GM19463 (cell line): ENCODE data around the gene ZC2HC1C.
"Not testable (repeated sequence)": the region's sequence is repeated elsewhere in the genome, so short reads cannot be mapped to it uniquely, and the experiment has no call there.

ENCODE experiments used
- ATAC-seq: cut with Tn5 transposase; IDR thresholded peaks from one replicate; pipeline ENCODE4 v1.9.1; 2021; ENCODE audit warnings: mild to moderate bottlenecking, moderate library complexity; ENCODE audit not compliant: unreplicated experiment

The ZC2HC1C gene

DNA sequence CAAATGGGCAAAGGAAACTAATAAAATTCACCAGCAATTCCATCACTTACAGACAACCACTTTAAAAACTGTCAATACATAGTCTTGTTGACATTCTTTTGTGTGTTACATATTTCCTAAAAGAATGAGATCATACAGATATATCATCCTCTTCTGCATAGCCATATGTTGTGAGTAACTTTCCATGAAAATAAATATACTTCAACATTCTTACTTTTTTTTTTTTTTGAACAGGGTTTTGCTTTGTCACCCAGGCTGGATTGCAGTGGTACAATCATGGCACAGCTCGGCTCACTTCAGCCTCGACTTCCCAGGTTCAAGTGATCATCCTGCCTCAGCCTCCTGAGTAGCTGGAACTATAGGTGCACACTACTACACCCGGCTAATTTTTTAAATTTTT, 20.9 kb downstream of the ZC2HC1C start:
- no peak for ATAC-seq

- ATAC-seq, result no peak
Measured at GRCh38 chr14:75091251-75091650, 21.8 kb downstream of the ZC2HC1C start.

DNA sequence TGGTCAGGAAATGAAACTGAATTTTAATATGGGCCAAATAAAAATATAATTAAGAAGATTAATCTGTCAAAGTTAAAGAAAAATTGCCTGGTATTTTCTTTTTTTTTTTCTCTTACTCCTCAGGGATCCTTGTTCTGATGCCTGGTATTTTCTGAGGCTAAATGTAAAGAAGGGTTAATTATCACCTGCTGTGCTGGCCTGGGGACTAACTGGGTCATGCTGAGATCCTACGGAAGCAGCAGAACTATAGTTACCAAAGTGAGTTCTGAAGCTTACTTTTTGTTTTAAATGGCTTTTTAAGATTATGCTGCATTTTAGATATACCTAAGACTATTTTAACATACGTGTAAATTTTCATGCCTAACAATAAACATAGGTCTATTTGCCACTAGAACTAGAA, 23.3 kb downstream of the ZC2HC1C start:
- ATAC-seq, result no peak

GRCh38 chr14:75094896-75095295, 25.5 kb downstream of the ZC2HC1C start:
- ATAC-seq, result no peak

GRCh38 chr14:75095690-75096089, 26.2 kb downstream of the ZC2HC1C start:
- ATAC-seq, result no peak

DNA sequence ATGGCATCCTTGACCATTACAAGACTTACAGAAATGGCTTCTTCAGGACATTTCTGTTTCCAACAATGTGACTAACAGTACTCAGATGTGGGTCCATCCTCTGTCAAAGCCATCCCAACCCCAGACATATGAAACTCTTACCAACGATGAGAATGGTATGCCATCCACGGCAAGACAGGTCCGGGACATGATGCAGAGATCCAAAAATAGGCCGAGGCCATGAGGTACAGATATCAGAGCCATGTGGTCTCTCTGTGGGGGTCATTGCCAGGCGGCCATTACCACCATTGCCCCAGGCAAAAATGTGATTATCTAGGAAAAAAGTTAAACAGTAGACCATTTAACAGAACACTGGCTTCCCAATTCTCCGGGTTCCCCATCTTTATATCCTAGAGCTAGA, 27.5 kb downstream of the ZC2HC1C start:
- no peak for ATAC-seq

DNA sequence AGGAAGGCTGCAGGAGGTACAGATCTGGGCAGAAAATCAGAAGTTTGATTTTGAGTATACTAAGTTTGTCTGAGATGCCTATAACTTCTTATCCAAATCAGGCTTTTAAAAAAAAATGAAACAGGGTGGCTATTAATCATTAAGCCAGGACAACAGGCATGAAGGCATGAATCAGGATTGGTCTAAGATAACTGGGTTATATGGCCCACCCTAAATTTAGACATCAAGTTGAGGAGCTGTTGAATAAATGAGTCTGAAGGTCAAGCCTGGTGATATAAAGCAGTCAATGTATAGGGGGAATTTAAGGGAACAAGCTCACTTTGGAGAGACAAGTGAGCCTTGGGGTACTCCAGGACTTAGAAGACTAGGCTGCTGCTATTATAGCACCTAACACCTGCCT, 28.8 kb downstream of the ZC2HC1C start:
- no peak for ATAC-seq

DNA sequence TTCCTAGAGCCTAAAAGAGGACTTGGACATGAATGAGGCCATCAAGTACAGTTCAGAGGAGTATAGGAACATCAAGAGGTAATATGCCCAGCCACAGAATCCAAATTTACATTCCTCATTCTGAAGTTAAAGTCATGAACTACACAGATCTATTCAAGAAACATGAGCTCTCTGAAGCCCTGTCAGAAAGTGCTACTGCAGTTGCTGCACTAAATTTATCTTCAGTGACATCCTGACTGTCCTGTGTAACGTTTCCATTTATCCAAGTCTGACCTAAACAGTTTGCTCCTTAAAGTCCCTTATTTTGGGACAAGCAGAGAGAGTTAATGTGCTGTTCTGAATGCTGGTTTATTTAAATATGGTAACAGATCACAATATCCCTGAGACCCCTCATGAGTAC, 29.2 kb downstream of the ZC2HC1C start:
- ATAC-seq, result no peak

GRCh38 chr14:75101491-75101890, 32.0 kb downstream of the ZC2HC1C start:
- ATAC-seq, result no peak

DNA sequence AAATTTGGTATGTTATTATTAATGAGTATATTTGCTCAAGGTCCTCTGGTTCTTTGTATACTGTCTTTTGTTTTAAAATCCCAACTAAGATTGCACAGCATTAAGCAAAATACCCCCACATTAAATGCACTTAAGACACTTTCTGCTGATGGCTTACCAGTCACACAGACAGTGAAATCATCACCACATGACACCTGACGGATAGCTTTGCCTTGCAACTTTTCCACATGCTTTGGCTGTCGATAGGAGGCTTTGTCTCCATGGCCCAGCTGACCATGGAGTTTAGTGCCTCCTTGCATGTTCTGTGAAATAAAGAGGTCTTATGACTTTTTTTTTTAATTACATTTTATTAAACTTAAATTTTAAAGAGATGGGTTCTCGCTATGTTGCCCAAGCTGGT, 37.7 kb downstream of the ZC2HC1C start:
- ATAC-seq, result no peak

- no peak for ATAC-seq
Measured at GRCh38 chr14:75109877-75110276, 40.4 kb downstream of the ZC2HC1C start.

- ATAC-seq, result no peak
Measured at GRCh38 chr14:75113932-75114539, 44.6 kb downstream of the ZC2HC1C start.

GRCh38 chr14:75119056-75119455, 49.6 kb downstream of the ZC2HC1C start:
- no peak for ATAC-seq

GRCh38 chr14:75120541-75121291, 51.3 kb downstream of the ZC2HC1C start:
- no peak for ATAC-seq

DNA sequence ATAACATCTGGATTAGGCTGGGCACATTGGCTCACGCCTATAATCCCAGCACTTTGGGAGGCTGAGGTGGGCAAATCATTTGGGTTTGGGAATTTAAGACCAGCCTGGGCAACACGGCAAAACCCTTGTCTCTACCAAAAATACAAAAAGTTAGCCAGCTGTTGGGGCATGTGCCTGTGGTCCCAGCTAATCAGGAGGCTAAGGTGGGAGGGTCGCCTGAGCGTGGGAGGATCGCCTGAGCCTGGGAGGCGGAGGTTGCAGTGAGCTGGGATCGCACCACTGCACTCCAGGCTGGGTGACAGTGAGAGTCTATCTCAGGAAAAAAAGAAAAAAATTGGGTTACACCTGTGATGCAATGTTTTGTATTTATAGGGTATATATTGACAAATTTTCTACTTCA, 52.1 kb downstream of the ZC2HC1C start:
- no peak for ATAC-seq

- no peak for ATAC-seq
Measured at GRCh38 chr14:75123991-75124390, 54.5 kb downstream of the ZC2HC1C start.

GRCh38 chr14:75125617-75126016, 56.2 kb downstream of the ZC2HC1C start:
- no peak for ATAC-seq

GRCh38 chr14:75126121-75126544, 56.7 kb downstream of the ZC2HC1C start:
- ATAC-seq, result no peak

- ATAC-seq, result peak; percentile 84
Measured at GRCh38 chr14:75126679-75127473, 57.4 kb downstream of the ZC2HC1C start, which contains the start of gene NEK9. Gene NEK9, minus strand, starts transcription at chr14:75127048. Its CDS starts 127 bp downstream, at chr14:75126921.

GRCh38 chr14:75127474-75127820, 58.0 kb downstream of the ZC2HC1C start:
- not testable (repeated sequence) for ATAC-seq

DNA sequence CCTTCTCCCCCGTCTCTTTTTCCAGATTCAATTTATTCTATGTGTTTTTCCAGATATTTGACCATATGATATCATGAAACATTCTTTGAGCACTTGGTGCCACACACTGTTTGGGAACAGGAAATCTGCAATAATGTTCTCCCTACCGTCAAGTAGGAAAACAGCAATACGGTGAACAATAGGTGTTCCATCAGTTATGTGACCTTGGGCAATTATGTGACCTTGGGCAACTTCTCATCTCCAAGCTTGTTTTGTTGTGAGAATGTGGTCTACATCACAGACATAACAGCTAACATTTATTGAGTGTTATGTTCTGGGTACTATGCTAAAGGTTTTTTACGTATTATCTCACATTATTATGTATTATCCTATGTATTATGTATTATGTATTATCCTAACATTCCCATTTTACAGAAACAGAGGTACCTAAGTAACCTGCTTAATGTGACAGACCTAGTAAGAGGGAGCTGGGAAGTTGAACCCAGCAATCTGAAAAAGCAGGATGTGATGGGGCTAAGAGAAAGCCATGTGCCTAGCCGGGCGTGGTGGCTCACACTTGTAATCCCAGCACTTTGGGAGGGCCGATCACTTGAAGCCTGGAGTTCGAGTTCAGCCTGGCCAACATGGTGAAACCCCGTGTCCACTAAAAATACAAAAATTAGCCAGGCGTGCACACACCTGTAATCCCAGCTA, 58.6 kb downstream of the ZC2HC1C start:
- ATAC-seq, result no peak
